ENCODE data around the gene MAGI2.

- TF ChIP-seq CTCF (IDR thresholded peaks at IDR 0.05) (no peak), POLR2AphosphoS5 (IDR thresholded peaks at IDR 0.05) (no peak), POLR2A (IDR thresholded peaks at IDR 0.05) (no peak), EP300 (IDR thresholded peaks at IDR 0.05) (no peak)
Observed at GRCh38 chr7:78895393-78895792, 558.1 kb downstream of the MAGI2 start.

All from suprapubic skin (tissue), 4 donors.